ENCODE results near the gene ADGRE2.
"Not testable (repeated sequence)": the region's sequence is repeated elsewhere in the genome, so short reads cannot be mapped to it uniquely, and the experiment has no call there.

The ADGRE2 gene

GRCh38 chr19:14778110-14778845, at the start of gene ADGRE2:
Gene ADGRE2, minus strand, starts transcription at chr19:14778560. Its CDS starts 1,804 bp downstream, at chr19:14776756.
- DNase-seq = not testable (repeated sequence)

GRCh38 chr19:14826006-14826405, 47.6 kb upstream of the ADGRE2 start:
- DNase-seq = no peak

- no peak for DNase-seq
Measured at GRCh38 chr19:14821937-14822336, 43.6 kb upstream of the ADGRE2 start.

GRCh38 chr19:14818588-14818987, 40.2 kb upstream of the ADGRE2 start:
- no peak for DNase-seq

- DNase-seq = no peak
Measured at GRCh38 chr19:14817052-14817451, 38.7 kb upstream of the ADGRE2 start.

GRCh38 chr19:14814982-14815652, 36.8 kb upstream of the ADGRE2 start:
- DNase-seq = no peak

- DNase-seq = no peak
Measured at GRCh38 chr19:14809272-14810057, 31.1 kb upstream of the ADGRE2 start.

- DNase-seq = no peak
Measured at GRCh38 chr19:14804765-14805164, 26.4 kb upstream of the ADGRE2 start.

GRCh38 chr19:14798760-14799159, 20.4 kb upstream of the ADGRE2 start:
- no peak for DNase-seq

GRCh38 chr19:14796021-14796420, 17.7 kb upstream of the ADGRE2 start:
- DNase-seq = no peak

GRCh38 chr19:14795078-14795721, 16.8 kb upstream of the ADGRE2 start:
- no peak for DNase-seq

GRCh38 chr19:14792250-14792649, 13.9 kb upstream of the ADGRE2 start:
- DNase-seq = not testable (repeated sequence)

- DNase-seq = no peak
Measured at GRCh38 chr19:14786421-14786851, 8.1 kb upstream of the ADGRE2 start.

GRCh38 chr19:14785102-14785793, 6.9 kb upstream of the ADGRE2 start:
- not testable (repeated sequence) for DNase-seq

GRCh38 chr19:14784730-14785101, 6.4 kb upstream of the ADGRE2 start:
- not testable (repeated sequence) for DNase-seq

- not testable (repeated sequence) for DNase-seq
Measured at GRCh38 chr19:14783410-14783998, 5.1 kb upstream of the ADGRE2 start.

GRCh38 chr19:14782626-14783409, 4.5 kb upstream of the ADGRE2 start:
- DNase-seq = no peak

- not testable (repeated sequence) for DNase-seq
Measured at GRCh38 chr19:14781713-14782536, 3.6 kb upstream of the ADGRE2 start.

- not testable (repeated sequence) for DNase-seq
Measured at GRCh38 chr19:14780622-14781225, 2.4 kb upstream of the ADGRE2 start.

- no peak for DNase-seq
Measured at GRCh38 chr19:14779151-14779550, 791 bp upstream of the ADGRE2 start.
